Transverse colon (tissue), 3 donors: ENCODE data around the gene AFP.

ENCODE experiments used
- POLR2A ChIP-seq: fragments of 450-650 bp; IDR thresholded peaks from one replicate; pipeline ENCODE4 v1.6.1; 2016; ENCODE audit warnings: antibody characterized with exemption, mild to moderate bottlenecking, moderate library complexity
- TF ChIP-seq, protein P1 (sequence below), 5 experiments: fragments of 200-600 bp in 3 of 5; fragments of 450-650 bp in 2 of 5; sonication (generic) in 3 of 5; IDR thresholded peaks; 1 replicate in 2 of 5; 2 replicates in 3 of 5; pipeline ENCODE4 v1.5.1; 2016 to 2017; ENCODE audit warnings: antibody characterized with exemption in 5 of 5, inconsistent platforms in 3 of 5, mild to moderate bottlenecking in 2 of 5, moderate library complexity in 1 of 5

DNA sequence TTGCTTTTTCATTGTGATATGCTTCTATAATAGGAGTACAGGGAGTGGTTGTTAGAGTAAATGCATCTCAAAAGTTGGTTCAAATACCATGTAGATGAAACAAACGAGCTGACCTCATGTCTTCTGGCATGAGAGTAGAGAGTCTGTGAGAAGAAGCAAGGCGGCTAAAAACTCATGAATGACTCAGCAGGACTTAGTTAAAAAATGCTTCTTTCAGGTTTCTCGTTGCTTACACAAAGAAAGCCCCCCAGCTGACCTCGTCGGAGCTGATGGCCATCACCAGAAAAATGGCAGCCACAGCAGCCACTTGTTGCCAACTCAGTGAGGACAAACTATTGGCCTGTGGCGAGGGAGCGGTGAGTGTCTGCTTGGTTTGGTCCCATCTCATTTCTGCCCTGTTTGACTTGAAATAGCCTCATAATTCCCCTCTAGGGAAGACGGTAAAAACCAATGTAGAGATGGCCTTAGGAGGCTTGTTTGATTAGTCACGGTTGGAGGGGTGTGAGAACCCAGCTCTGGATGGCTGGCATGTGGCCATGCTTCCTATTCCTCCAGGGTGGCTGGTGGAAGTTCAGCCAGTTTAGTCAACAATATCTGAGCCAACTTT, 14.5 kb downstream of the AFP start:
- no peak for TF ChIP-seq POLR2A
- TF ChIP-seq, protein P1, sequence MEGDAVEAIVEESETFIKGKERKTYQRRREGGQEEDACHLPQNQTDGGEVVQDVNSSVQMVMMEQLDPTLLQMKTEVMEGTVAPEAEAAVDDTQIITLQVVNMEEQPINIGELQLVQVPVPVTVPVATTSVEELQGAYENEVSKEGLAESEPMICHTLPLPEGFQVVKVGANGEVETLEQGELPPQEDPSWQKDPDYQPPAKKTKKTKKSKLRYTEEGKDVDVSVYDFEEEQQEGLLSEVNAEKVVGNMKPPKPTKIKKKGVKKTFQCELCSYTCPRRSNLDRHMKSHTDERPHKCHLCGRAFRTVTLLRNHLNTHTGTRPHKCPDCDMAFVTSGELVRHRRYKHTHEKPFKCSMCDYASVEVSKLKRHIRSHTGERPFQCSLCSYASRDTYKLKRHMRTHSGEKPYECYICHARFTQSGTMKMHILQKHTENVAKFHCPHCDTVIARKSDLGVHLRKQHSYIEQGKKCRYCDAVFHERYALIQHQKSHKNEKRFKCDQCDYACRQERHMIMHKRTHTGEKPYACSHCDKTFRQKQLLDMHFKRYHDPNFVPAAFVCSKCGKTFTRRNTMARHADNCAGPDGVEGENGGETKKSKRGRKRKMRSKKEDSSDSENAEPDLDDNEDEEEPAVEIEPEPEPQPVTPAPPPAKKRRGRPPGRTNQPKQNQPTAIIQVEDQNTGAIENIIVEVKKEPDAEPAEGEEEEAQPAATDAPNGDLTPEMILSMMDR (IDR thresholded peaks at IDR 0.05) = no peak
